HCT116 (cell line): ENCODE data around the gene MMP15.

Experiments
- EZH2 ChIP-seq: fragments of 200-600 bp; sonication (generic); IDR thresholded peaks from 2 replicates; pipeline ENCODE4 v1.6.1; 2017; ENCODE audit warnings: antibody characterized with exemption, mixed run types
- EZH2phosphoT487 ChIP-seq: fragments of 200-600 bp; IDR thresholded peaks from 2 replicates; pipeline ENCODE4 v1.6.1; 2018; ENCODE audit warnings: antibody characterized with exemption, borderline replicate concordance
- FOSL1 ChIP-seq: IDR thresholded peaks from 2 replicates; pipeline ENCODE4 v1.6.1; 2012; ENCODE audit warnings: low read depth
- JUND ChIP-seq: IDR thresholded peaks from 2 replicates; pipeline ENCODE4 v1.6.1; 2012
- POLR2A ChIP-seq: IDR thresholded peaks from 2 replicates; pipeline ENCODE4 v1.7.0; 2011; ENCODE audit warnings: borderline replicate concordance; ENCODE audit not compliant: insufficient read depth, insufficient read length; ENCODE audit errors: extremely low read depth
- POLR2AphosphoS5 ChIP-seq: IDR thresholded peaks from 2 replicates; pipeline ENCODE4 v1.6.1; 2011; ENCODE audit warnings: mild to moderate bottlenecking, low read depth, low read length, moderate library complexity
- REST ChIP-seq: IDR thresholded peaks from 2 replicates; pipeline ENCODE4 v1.6.1; 2012; ENCODE audit warnings: low read depth
- SIN3A ChIP-seq: IDR thresholded peaks from 2 replicates; pipeline ENCODE4 v1.6.1; 2012; ENCODE audit warnings: low read depth
- TF ChIP-seq, protein P1 (sequence below), 3 experiments: fragments of 200-600 bp in 1 of 3; sonication (generic) in 1 of 3; IDR thresholded peaks in 2 of 3; conservative IDR thresholded peaks in 1 of 3; 2 replicates each; pipeline ENCODE4 v1.5.1; 2012 to 2017; ENCODE audit warnings: low read depth in 2 of 3, low read length in 2 of 3, antibody characterized with exemption in 1 of 3, borderline replicate concordance in 1 of 3, control low read depth in 1 of 3, mild to moderate bottlenecking in 1 of 3, mixed read lengths in 1 of 3, mixed run types in 1 of 3, moderate library complexity in 1 of 3; ENCODE audit not compliant: insufficient read depth in 1 of 3
- TF ChIP-seq, protein P2 (sequence below): IDR thresholded peaks from 2 replicates; pipeline ENCODE4 v1.6.1; 2011; ENCODE audit warnings: mild to moderate bottlenecking, low read length, moderate library complexity; ENCODE audit not compliant: insufficient replicate concordance; ENCODE audit errors: extremely low read depth
- TF ChIP-seq, protein P3 (sequence below): IDR thresholded peaks from 2 replicates; pipeline ENCODE4 v1.6.1; 2012
- TF ChIP-seq, protein P4 (sequence below): IDR thresholded peaks from 2 replicates; pipeline ENCODE4 v1.6.1; 2012

- TF ChIP-seq SIN3A, result no peak
- TF ChIP-seq POLR2A, result no peak
- TF ChIP-seq, protein P1, sequence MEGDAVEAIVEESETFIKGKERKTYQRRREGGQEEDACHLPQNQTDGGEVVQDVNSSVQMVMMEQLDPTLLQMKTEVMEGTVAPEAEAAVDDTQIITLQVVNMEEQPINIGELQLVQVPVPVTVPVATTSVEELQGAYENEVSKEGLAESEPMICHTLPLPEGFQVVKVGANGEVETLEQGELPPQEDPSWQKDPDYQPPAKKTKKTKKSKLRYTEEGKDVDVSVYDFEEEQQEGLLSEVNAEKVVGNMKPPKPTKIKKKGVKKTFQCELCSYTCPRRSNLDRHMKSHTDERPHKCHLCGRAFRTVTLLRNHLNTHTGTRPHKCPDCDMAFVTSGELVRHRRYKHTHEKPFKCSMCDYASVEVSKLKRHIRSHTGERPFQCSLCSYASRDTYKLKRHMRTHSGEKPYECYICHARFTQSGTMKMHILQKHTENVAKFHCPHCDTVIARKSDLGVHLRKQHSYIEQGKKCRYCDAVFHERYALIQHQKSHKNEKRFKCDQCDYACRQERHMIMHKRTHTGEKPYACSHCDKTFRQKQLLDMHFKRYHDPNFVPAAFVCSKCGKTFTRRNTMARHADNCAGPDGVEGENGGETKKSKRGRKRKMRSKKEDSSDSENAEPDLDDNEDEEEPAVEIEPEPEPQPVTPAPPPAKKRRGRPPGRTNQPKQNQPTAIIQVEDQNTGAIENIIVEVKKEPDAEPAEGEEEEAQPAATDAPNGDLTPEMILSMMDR (IDR thresholded peaks at IDR 0.05 in 2 of 3, conservative IDR thresholded peaks at IDR 0.05 in 1 of 3; ENCODE audit: borderline replicate concordance in 1 of 3, insufficient read depth in 1 of 3, low read depth in 2 of 3, low read length in 2 of 3), result no peak
- TF ChIP-seq, protein P2, sequence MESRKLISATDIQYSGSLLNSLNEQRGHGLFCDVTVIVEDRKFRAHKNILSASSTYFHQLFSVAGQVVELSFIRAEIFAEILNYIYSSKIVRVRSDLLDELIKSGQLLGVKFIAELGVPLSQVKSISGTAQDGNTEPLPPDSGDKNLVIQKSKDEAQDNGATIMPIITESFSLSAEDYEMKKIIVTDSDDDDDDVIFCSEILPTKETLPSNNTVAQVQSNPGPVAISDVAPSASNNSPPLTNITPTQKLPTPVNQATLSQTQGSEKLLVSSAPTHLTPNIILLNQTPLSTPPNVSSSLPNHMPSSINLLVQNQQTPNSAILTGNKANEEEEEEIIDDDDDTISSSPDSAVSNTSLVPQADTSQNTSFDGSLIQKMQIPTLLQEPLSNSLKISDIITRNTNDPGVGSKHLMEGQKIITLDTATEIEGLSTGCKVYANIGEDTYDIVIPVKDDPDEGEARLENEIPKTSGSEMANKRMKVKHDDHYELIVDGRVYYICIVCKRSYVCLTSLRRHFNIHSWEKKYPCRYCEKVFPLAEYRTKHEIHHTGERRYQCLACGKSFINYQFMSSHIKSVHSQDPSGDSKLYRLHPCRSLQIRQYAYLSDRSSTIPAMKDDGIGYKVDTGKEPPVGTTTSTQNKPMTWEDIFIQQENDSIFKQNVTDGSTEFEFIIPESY, result no peak
- TF ChIP-seq EZH2, result no peak
- TF ChIP-seq EZH2phosphoT487, result no peak
- TF ChIP-seq, protein P3, sequence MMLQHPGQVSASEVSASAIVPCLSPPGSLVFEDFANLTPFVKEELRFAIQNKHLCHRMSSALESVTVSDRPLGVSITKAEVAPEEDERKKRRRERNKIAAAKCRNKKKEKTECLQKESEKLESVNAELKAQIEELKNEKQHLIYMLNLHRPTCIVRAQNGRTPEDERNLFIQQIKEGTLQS, result no peak
- TF ChIP-seq, protein P4, sequence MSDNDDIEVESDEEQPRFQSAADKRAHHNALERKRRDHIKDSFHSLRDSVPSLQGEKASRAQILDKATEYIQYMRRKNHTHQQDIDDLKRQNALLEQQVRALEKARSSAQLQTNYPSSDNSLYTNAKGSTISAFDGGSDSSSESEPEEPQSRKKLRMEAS, result no peak
- no peak for TF ChIP-seq FOSL1
- TF ChIP-seq POLR2AphosphoS5, result no peak
- no peak for TF ChIP-seq JUND
- TF ChIP-seq REST, result no peak
Measured at GRCh38 chr16:58029410-58029809, 3.9 kb downstream of the MMP15 start.
